K562 (cell line): ENCODE data around the gene NCOA4. TPM values are rescaled to one million over a fixed set of nuclear protein-coding genes. Genes with fewer than 3 reads are reported as not detected.

Experiments
- ATAC-seq: fragments of 200-7000 bp; cut with Tn5 transposase; 3 replicates; pipeline ENCODE4 v1.9.1; 2020; ENCODE audit warnings: moderate library complexity
- BruUV-seq: library from RNA; stranded (reverse); fragments of 400-500 nt; replicated peaks from 2 replicates; lab custom pipeline; 2021; lab: Mats Ljungman, UMichigan
- CTCF ChIA-PET: fragments of 300-600 bp; formaldehyde crosslinking; extraction: SDS; loops from one replicate; lab custom pipeline; 2021; ENCODE audit warnings: low intra/inter-chr PET ratio; lab: Yijun Ruan, JAX
- POLR2A ChIA-PET: fragments of 300-600, 350-650 bp; sonication (Branson Sonifier 250); formaldehyde crosslinking; extraction: SDS; loops from one replicate; lab custom pipeline; 2021; ENCODE audit warnings: antibody characterized with exemption, inconsistent platforms; lab: Yijun Ruan, JAX
- DNase-seq, 4 experiments: peaks; one replicate each; pipeline versions ENCODE4 v3.0.0 to v3.0.0-alpha.2; 2011 to 2018; ENCODE audit warnings: low spot score in 3 of 4, mixed read lengths in 3 of 4; ENCODE audit errors: extremely low read depth in 1 of 4
- FAIRE-seq: peaks from 2 replicates; lab custom pipeline; 2011; peaks lifted over from hg19 to GRCh38; lab: Jason Lieb, UNC
- H2AFZ ChIP-seq: 2 replicates; pipeline ENCODE4 v1.6.0; 2011; ENCODE audit warnings: low read depth, low read length, control low read depth, inconsistent platforms
- H3K27ac ChIP-seq: fragments of 200-600 bp; 3 replicates; pipeline ENCODE4 v1.8.0; 2011; ENCODE audit warnings: low read depth, mild to moderate bottlenecking, control low read depth, inconsistent platforms, low read length, moderate library complexity, mixed read lengths; ENCODE audit errors: extremely low read depth
- H3K27me3 ChIP-seq, 2 experiments: fragments of 300-600 bp in 1 of 2; 2 replicates in 1 of 2; 3 replicates in 1 of 2; pipeline versions ENCODE4 v1.6.0 to v1.8.0; 2011; ENCODE audit warnings: inconsistent platforms in 2 of 2, low read length in 2 of 2, mild to moderate bottlenecking in 1 of 2, mixed read lengths in 1 of 2, moderate library complexity in 1 of 2; ENCODE audit not compliant: control insufficient read depth in 2 of 2, insufficient read depth in 2 of 2
- H3K36me3 ChIP-seq: fragments of 300-600 bp; 3 replicates; pipeline ENCODE4 v1.8.0; 2011; ENCODE audit warnings: mild to moderate bottlenecking, low read length, inconsistent platforms; ENCODE audit not compliant: control insufficient read depth, insufficient read depth
- H3K4me1 ChIP-seq, 2 experiments: fragments of 200-600 bp in 1 of 2; replicated peaks in 1 of 2; 2 replicates in 1 of 2; 3 replicates in 1 of 2; pipeline versions ENCODE4 v1.5.1 to v1.8.0; 2011; ENCODE audit warnings: inconsistent platforms in 2 of 2, low read length in 2 of 2, mild to moderate bottlenecking in 1 of 2, mixed read lengths in 1 of 2, moderate library complexity in 1 of 2; ENCODE audit not compliant: control insufficient read depth in 2 of 2, insufficient read depth in 2 of 2
- H3K4me2 ChIP-seq: 2 replicates; pipeline ENCODE4 v1.6.1; 2011; ENCODE audit warnings: low read length, control low read depth, inconsistent platforms, mixed read lengths; ENCODE audit not compliant: insufficient read depth
- H3K4me3 ChIP-seq: fragments of 200-600 bp; sonication (generic), shearing (Covaris generic); 2 replicates; pipeline ENCODE4 v1.5.1; 2016; ENCODE audit warnings: control low read depth, inconsistent platforms
- H3K79me2 ChIP-seq: fragments of 200-600 bp; 3 replicates; pipeline ENCODE4 v1.8.0; 2011; ENCODE audit warnings: low read length, inconsistent platforms; ENCODE audit not compliant: control insufficient read depth, insufficient read depth
- H3K9ac ChIP-seq, 2 experiments: 2 replicates each; pipeline versions ENCODE4 v1.6.0 to v1.6.1; 2011; ENCODE audit warnings: low read depth in 2 of 2, low read length in 2 of 2, control low read depth in 1 of 2, inconsistent platforms in 1 of 2, mild to moderate bottlenecking in 1 of 2, mixed read lengths in 1 of 2; ENCODE audit not compliant: insufficient read depth in 1 of 2
- H3K9me1 ChIP-seq: one replicate; pipeline ENCODE4 v1.6.0; 2011; ENCODE audit warnings: inconsistent platforms, mild to moderate bottlenecking, low read length, moderate library complexity; ENCODE audit not compliant: control insufficient read depth, insufficient read depth
- H3K9me3 ChIP-seq: replicated peaks from 2 replicates; pipeline ENCODE4 v1.5.1; 2011; ENCODE audit warnings: low read depth, low read length, inconsistent platforms; ENCODE audit not compliant: control insufficient read depth, insufficient read depth
- H4K20me1 ChIP-seq: replicated peaks from 2 replicates; pipeline ENCODE4 v1.6.1; 2011; ENCODE audit warnings: low read length, inconsistent platforms, mixed read lengths; ENCODE audit not compliant: control insufficient read depth, insufficient read depth
- ARNT ChIP-seq, 2 experiments: fragments of 450-650 bp; IDR thresholded peaks; 2 replicates each; pipeline ENCODE4 v1.6.1; 2016; ENCODE audit warnings: mild to moderate bottlenecking in 1 of 2
- BCOR ChIP-seq: fragments of 450-650 bp; IDR thresholded peaks from 2 replicates; pipeline ENCODE4 v1.6.1; 2016
- DNMT1 ChIP-seq: fragments of 450-650 bp; IDR thresholded peaks from 2 replicates; pipeline ENCODE4 v1.6.1; 2016; ENCODE audit warnings: antibody characterized with exemption, mild to moderate bottlenecking
- KLF13 ChIP-seq: fragments of 450-650 bp; IDR thresholded peaks from 2 replicates; pipeline ENCODE4 v1.6.1; 2016; ENCODE audit warnings: missing genetic modification characterization, low read depth, mild to moderate bottlenecking, missing compliant biosample characterization, moderate library complexity, borderline replicate concordance
- RAD21 ChIP-seq, 2 experiments: fragments of 250-450 bp in 1 of 2; fragments of 450-650 bp in 1 of 2; sonication (Bioruptor Pico) in 1 of 2; formaldehyde crosslinking in 1 of 2; IDR thresholded peaks in 1 of 2; conservative IDR thresholded peaks in 1 of 2; 2 replicates each; pipeline versions ENCODE4 v1.4.0 to v1.8.0; 2020 to 2022; ENCODE audit warnings: mild to moderate bottlenecking in 2 of 2, moderate library complexity in 1 of 2
- TCF7L2 ChIP-seq: fragments of 150-350 bp; IDR thresholded peaks from 2 replicates; pipeline ENCODE4 v1.6.1; 2016; ENCODE audit warnings: low read depth, mild to moderate bottlenecking, low read length, moderate library complexity
- TEAD1 ChIP-seq, 2 experiments: fragments of 450-650 bp in 1 of 2; sonication (generic) in 1 of 2; formaldehyde crosslinking; IDR thresholded peaks; 2 replicates each; pipeline versions ENCODE4 v1.4.0 to v1.8.0; 2020 to 2022; ENCODE audit warnings: mild to moderate bottlenecking in 2 of 2, missing genetic modification reagents in 1 of 2
- ZBTB12 ChIP-seq: fragments of 250-450 bp; sonication (Bioruptor Pico); IDR thresholded peaks from 2 replicates; pipeline ENCODE4 v1.4.0; 2020
- ZNF239 ChIP-seq: fragments of 250-450 bp; sonication (Bioruptor Pico); IDR thresholded peaks from 2 replicates; pipeline ENCODE4 v1.4.0; 2020; ENCODE audit warnings: mild to moderate bottlenecking
- WGBS: fragments of 100-300 bp; shearing (Covaris generic); methylation state at CpG from one replicate; pipeline ENCODE4 v1.1.6; 2016; ENCODE audit warnings: low coverage, mixed read lengths; ENCODE audit not compliant: insufficient coverage; ENCODE audit errors: missing lambda C conversion rate; 5-methylcytosine and 5-hydroxymethylcytosine counted together
- in situ Hi-C: fragments of 300-500 bp; cut with MboI; formaldehyde crosslinking; loops from 4 replicates; pipeline ENCODE4 v1.15.0; 2018; ENCODE audit warnings: inconsistent platforms, mixed read lengths
- intact Hi-C: fragments of 100-400 bp; cut with micrococcal nuclease; formaldehyde crosslinking; loops from 2 replicates; pipeline ENCODE4 v1.14.2; 2022
- polyA plus RNA-seq, 8 experiments: library from polyadenylated mRNA; depleted of rRNA in 4 of 8; stranded (reverse) in 5 of 8; unstranded in 3 of 8; fragments of >200 nt; fragmentation: Nextera tagmentation in 2 of 8; fragmentation: Illumina TruSeq in 1 of 8; extraction: Ambion mirVana in 2 of 8; extraction: Trizol in 1 of 8; gene quantifications; 2 replicates each; pipeline versions ENCODE4 v1.2.1 to v1.2.3, GENCODE V29; 2011 to 2014; ENCODE audit warnings: inconsistent platforms in 1 of 8, missing spikeins in 1 of 8
- total RNA-seq, 7 experiments: library from RNA; depleted of rRNA in 6 of 7; stranded (reverse); fragments of >200 nt in 6 of 7; fragmentation: Illumina TruSeq in 2 of 7; extraction: Trizol in 2 of 7; gene quantifications; 2 replicates each; pipeline versions ENCODE4 v1.2.1 to v1.2.3, GENCODE V29; 2011 to 2021; ENCODE audit warnings: low replicate concordance in 1 of 7
- TF ChIP-seq, protein P1 (sequence below): fragments of 150-350 bp; conservative IDR thresholded peaks from 2 replicates; pipeline ENCODE4 v1.6.1; 2014; ENCODE audit warnings: low read length
- TF ChIP-seq, protein P2 (sequence below), 3 experiments: IDR thresholded peaks in 2 of 3; conservative IDR thresholded peaks in 1 of 3; 2 replicates each; pipeline ENCODE4 v1.5.1; 2011 to 2012; ENCODE audit warnings: low read length in 3 of 3, mild to moderate bottlenecking in 3 of 3, control low read depth in 2 of 3, improper control_type of control experiment in 1 of 3, inconsistent platforms in 1 of 3, low read depth in 1 of 3, mixed read lengths in 1 of 3, moderate library complexity in 1 of 3; ENCODE audit not compliant: insufficient read depth in 2 of 3

The NCOA4 gene
- total and polyA plus RNA-seq, 9 of the 15 experiments (the other 6 are each of a cell fraction or from before 2014, with no cell fraction given) = 89.8 to 283 (median 181) TPM

GRCh38 chr10:46035923-46036849 lies 5.8 kb upstream of the NCOA4 start:
- intact Hi-C loops (no loop called here), in situ Hi-C loops (no loop called here)
- H3K27me3 ChIP-seq = no peaks in the 10 kb centered on the region
- TF ChIP-seq ZNF239 (CRISPR knock-in tag) (no peak), BCOR (peak; percentile 61; the same call in 1 of the 2 replicates), RAD21 (CRISPR knock-in tag; conservative IDR thresholded peaks at IDR 0.05 in 1 of 2, IDR thresholded peaks at IDR 0.05 in 1 of 2) (peak; percentile 28 to 39), ARNT (IDR thresholded peaks at IDR 0.05) (no peak), TEAD1 (CRISPR knock-in tag; IDR thresholded peaks at IDR 0.05) (no peak), KLF13 (tag) (no peak), DNMT1 (no peak), TCF7L2 (no peak), ZBTB12 (CRISPR knock-in tag) (no peak)
- TF ChIP-seq, protein P1, sequence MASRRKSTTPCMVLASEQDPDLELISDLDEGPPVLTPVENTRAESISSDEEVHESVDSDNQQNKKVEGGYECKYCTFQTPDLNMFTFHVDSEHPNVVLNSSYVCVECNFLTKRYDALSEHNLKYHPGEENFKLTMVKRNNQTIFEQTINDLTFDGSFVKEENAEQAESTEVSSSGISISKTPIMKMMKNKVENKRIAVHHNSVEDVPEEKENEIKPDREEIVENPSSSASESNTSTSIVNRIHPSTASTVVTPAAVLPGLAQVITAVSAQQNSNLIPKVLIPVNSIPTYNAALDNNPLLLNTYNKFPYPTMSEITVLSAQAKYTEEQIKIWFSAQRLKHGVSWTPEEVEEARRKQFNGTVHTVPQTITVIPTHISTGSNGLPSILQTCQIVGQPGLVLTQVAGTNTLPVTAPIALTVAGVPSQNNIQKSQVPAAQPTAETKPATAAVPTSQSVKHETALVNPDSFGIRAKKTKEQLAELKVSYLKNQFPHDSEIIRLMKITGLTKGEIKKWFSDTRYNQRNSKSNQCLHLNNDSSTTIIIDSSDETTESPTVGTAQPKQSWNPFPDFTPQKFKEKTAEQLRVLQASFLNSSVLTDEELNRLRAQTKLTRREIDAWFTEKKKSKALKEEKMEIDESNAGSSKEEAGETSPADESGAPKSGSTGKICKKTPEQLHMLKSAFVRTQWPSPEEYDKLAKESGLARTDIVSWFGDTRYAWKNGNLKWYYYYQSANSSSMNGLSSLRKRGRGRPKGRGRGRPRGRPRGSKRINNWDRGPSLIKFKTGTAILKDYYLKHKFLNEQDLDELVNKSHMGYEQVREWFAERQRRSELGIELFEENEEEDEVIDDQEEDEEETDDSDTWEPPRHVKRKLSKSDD = no peak
- TF ChIP-seq, protein P2, sequence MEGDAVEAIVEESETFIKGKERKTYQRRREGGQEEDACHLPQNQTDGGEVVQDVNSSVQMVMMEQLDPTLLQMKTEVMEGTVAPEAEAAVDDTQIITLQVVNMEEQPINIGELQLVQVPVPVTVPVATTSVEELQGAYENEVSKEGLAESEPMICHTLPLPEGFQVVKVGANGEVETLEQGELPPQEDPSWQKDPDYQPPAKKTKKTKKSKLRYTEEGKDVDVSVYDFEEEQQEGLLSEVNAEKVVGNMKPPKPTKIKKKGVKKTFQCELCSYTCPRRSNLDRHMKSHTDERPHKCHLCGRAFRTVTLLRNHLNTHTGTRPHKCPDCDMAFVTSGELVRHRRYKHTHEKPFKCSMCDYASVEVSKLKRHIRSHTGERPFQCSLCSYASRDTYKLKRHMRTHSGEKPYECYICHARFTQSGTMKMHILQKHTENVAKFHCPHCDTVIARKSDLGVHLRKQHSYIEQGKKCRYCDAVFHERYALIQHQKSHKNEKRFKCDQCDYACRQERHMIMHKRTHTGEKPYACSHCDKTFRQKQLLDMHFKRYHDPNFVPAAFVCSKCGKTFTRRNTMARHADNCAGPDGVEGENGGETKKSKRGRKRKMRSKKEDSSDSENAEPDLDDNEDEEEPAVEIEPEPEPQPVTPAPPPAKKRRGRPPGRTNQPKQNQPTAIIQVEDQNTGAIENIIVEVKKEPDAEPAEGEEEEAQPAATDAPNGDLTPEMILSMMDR (IDR thresholded peaks at IDR 0.05 in 2 of 3, conservative IDR thresholded peaks at IDR 0.05 in 1 of 3; ENCODE audit: insufficient read depth in 2 of 3, low read depth in 1 of 3, low read length in 3 of 3) = peak in 1 of 3 experiments; percentile 36; a peak in 2 of 6 replicates
- H4K20me1 ChIP-seq = no peaks in the 10 kb centered on the region
- no peaks in the 10 kb centered on the region for H3K9me1 ChIP-seq
- WGBS = 25% methylated on average over 8 of the region's 8 CpGs
- no peak for DNase-seq
- ATAC-seq = 0 out of 3 replicates have a peak, but pooled peaks have one; percentile 13
- ChIA-PET POLR2A (no interaction called here), CTCF (no interaction called here)
- H3K27ac ChIP-seq = no peak overlapping the region
- H3K79me2 ChIP-seq = no peaks in the 10 kb centered on the region
- peak overlapping the region; percentile 12; the same call in 1 of the 2 replicates for H2AFZ ChIP-seq
- H3K9ac ChIP-seq = peak overlapping the region in 1 of 2 experiments; percentile 71; a peak in 2 of 4 replicates
- H3K4me3 ChIP-seq = no peak overlapping the region
- H3K4me1 ChIP-seq = peaks cover 17 to 23% of the 10 kb centered on the region in 2 experiments
- no peaks in the 10 kb centered on the region for H3K36me3 ChIP-seq
- no TSS peak for BruUV-seq
- FAIRE-seq = no peak
- H3K9me3 ChIP-seq = no peaks in the 10 kb centered on the region
- H3K4me2 ChIP-seq = no peak overlapping the region
